NCI-H2029 treated with DMSO at 0.1 percent for 48 hours (cell line): ENCODE measurements around the gene ATG4C.
A peak's percentile ranks its signal among the peaks of the same experiment; 100 is the strongest.

Source experiments
- DNase-seq: peaks from one replicate; lab custom pipeline; 2025; lab: John Stamatoyannopoulos, UW

ATG4C gene

GRCh38 chr1:62904856-62905225 lies 120.9 kb downstream of the ATG4C start:
- peak; percentile 72 for DNase-seq

GRCh38 chr1:62905309-62905708 lies 121.4 kb downstream of the ATG4C start:
- peak; percentile 80 for DNase-seq

DNA sequence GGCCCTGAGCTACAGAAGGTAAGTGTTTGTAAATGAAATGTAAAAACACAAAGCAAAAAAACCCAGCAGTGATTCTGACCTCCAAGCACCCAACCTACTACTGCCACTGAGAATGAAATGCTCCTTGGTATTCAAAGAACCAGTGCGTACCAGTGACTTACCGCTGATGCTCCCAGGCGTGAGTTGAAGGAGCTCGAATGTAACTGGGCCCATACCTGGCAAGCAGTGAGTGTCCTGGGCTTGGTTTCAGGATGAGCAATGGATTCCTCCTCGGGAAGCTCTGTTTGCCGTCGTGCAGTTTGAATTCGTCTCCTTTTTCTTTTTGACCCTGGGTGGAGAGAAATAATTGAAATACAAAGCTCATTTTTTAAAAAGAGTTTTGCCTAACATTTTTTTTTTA lies 121.9 kb downstream of the ATG4C start:
- DNase-seq, result no peak

- no peak for DNase-seq
Measured at GRCh38 chr1:62906428-62906886, 122.5 kb downstream of the ATG4C start.

GRCh38 chr1:62908168-62908695 lies 124.3 kb downstream of the ATG4C start:
- DNase-seq, result no peak

GRCh38 chr1:62912028-62912638 lies 128.2 kb downstream of the ATG4C start:
- DNase-seq, result no peak
